Thyroid gland (tissue), 4 donors: Measurements from ENCODE around the gene SLC25A24. TPM values are rescaled to one million over a fixed set of nuclear protein-coding genes. Genes with fewer than 3 reads are reported as not detected.

ENCODE experiments used
- DNase-seq, 2 donors: peaks; one replicate each; pipeline ENCODE4 v3.0.0-alpha.2; 2019
- H3K27ac ChIP-seq, 3 donors: fragments of 200-600 bp; sonication (generic); 1 replicate in 2 of 3; 2 replicates in 1 of 3; pipeline ENCODE4 v1.5.1; 2016 to 2019; ENCODE audit warnings: mild to moderate bottlenecking in 1 of 3, moderate library complexity in 1 of 3
- H3K27me3 ChIP-seq: fragments of 200-600 bp; sonication (generic); one replicate; pipeline ENCODE4 v1.5.1; 2019
- H3K36me3 ChIP-seq, 2 donors: fragments of 200-600 bp; sonication (generic); one replicate each; pipeline ENCODE4 v1.5.1; 2016 to 2019
- H3K4me1 ChIP-seq, 2 donors: fragments of 200-600 bp; sonication (generic); one replicate each; pipeline ENCODE4 v1.5.1; 2017 to 2019
- H3K4me3 ChIP-seq, 3 donors: fragments of 200-600 bp; sonication (generic); replicated peaks in 1 of 3; 1 replicate in 2 of 3; 2 replicates in 1 of 3; pipeline ENCODE4 v1.5.1; 2016; ENCODE audit warnings: mild to moderate bottlenecking in 1 of 3
- H3K9me3 ChIP-seq: fragments of 200-600 bp; sonication (generic); one replicate; pipeline ENCODE4 v1.5.1; 2017
- CTCF ChIP-seq, 6 experiments: fragments of 200-600 bp in 3 of 6; fragments of 450-650 bp in 3 of 6; sonication (generic) in 3 of 6; IDR thresholded peaks; one replicate each; pipeline ENCODE4 v1.5.1; 2016 to 2019; ENCODE audit warnings: antibody characterized with exemption in 6 of 6, mild to moderate bottlenecking in 2 of 6, inconsistent platforms in 1 of 6, moderate library complexity in 1 of 6
- POLR2A ChIP-seq, 2 donors: fragments of 450-650 bp; IDR thresholded peaks; one replicate each; pipeline ENCODE4 v1.6.1; 2017; ENCODE audit warnings: antibody characterized with exemption in 2 of 2, mild to moderate bottlenecking in 2 of 2, moderate library complexity in 1 of 2
- WGBS, 2 donors: methylation state at CpG; one replicate each; pipeline ENCODE4 v1.1.5; 2017; 5-methylcytosine and 5-hydroxymethylcytosine counted together
- intact Hi-C: fragments of 100-400 bp; cut with DNase I; formaldehyde crosslinking; loops from one replicate; pipeline ENCODE4 v1.15.1; 2023
- total RNA-seq, 4 donors: library from RNA; depleted of rRNA; stranded (reverse); fragments of >200 nt; gene quantifications; one replicate each; pipeline ENCODE4 v1.2.3, GENCODE V29; 2016

The SLC25A24 gene
- total RNA-seq, 4 donors from 2014 or later, result 36.1 to 52.0 (median 43.3) TPM

DNA sequence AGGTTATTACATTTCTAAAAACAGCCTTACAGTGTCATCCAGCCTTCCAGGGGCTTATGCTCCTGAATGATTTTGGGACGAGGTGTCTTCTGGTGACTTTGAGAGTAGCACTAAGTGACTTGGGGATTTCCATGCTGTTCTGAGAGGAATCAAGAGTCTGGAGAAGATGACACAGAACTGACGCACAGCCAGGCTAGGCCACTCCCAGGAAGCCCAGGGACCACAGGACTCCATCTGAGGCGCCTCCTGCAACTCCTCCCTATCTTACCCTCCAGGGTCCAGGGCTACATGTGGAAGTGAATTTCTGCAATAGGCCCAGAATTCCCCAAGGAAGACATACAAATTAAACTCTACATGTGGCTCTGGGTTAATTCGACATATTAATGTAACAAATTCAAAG, 92.5 kb downstream of the SLC25A24 start:
- H3K27me3 ChIP-seq, result no peaks in the 10 kb centered on the region
- TF ChIP-seq POLR2A (IDR thresholded peaks at IDR 0.05), result no peak
- TF ChIP-seq CTCF (IDR thresholded peaks at IDR 0.05), result no peak
- H3K9me3 ChIP-seq, result no peaks in the 10 kb centered on the region
- intact Hi-C loops, result no loop called here
- H3K4me1 ChIP-seq, result no peaks in the 10 kb centered on the region
- DNase-seq, result no peak
- H3K36me3 ChIP-seq, result no peaks in the 10 kb centered on the region
- no peak overlapping the region for H3K4me3 ChIP-seq
- 51 to 60% methylated on average over 4 of the region's 4 CpGs for WGBS, 2 donors
- H3K27ac ChIP-seq, result no peak overlapping the region

DNA sequence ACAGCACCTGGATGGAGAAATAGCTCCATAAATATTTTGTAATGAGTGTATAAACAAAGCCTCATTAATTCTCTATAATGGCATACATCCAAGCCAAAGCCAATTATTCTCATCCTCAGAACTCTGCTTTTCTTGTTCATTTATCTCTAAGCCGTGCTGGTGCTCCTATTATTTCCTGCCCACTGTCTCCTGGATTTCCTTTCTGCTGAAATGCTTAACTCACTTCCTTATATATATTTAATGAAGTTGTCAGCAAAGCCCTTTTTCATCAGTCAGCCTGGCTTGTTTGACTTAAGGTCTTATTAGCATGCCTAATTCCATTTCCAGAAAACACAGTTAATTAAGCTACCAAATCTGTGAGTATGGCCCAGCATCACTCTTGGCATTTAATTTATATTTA, 93.4 kb downstream of the SLC25A24 start:
- H3K36me3 ChIP-seq, result no peaks in the 10 kb centered on the region
- no peaks in the 10 kb centered on the region for H3K9me3 ChIP-seq
- TF ChIP-seq POLR2A (IDR thresholded peaks at IDR 0.05) (no peak), CTCF (IDR thresholded peaks at IDR 0.05) (no peak)
- H3K27me3 ChIP-seq, result no peaks in the 10 kb centered on the region
- H3K4me3 ChIP-seq, result no peak overlapping the region
- intact Hi-C loops, result no loop called here
- 68 to 72% methylated on average over 1 of the region's 1 CpG for WGBS, 2 donors
- no peak overlapping the region for H3K27ac ChIP-seq
- DNase-seq, result no peak
- H3K4me1 ChIP-seq, result no peaks in the 10 kb centered on the region

DNA sequence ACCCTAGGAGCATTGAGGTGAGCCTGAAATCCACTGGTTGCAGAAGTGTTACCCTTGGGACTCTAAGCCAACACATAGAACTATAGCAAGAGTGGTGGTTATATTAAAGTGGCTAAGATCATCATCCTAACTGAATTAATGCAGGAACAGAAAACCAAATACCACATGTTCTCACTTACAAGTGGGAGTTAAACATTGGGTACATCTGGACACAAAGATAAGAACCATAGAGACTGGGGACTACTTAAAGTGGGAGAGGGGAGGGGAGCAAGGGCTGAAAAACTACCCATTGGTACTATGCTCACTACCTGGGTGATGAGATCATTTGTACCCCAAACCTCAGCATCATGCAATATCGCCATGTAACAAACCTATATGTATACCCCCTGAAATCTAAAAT, 100.0 kb downstream of the SLC25A24 start:
- Histone ChIP-seq H3K27me3 (no peaks in the 10 kb centered on the region), H3K36me3 (no peaks in the 10 kb centered on the region), H3K9me3 (no peaks in the 10 kb centered on the region), H3K4me3 (no peak overlapping the region), H3K27ac (no peak overlapping the region), H3K4me1 (no peaks in the 10 kb centered on the region)
- DNase-seq, result no peak
- intact Hi-C loops, result no loop called here
- WGBS, 2 donors, result 95 to 97% methylated on average over 1 of the region's 1 CpG
- no peak for TF ChIP-seq POLR2A (IDR thresholded peaks at IDR 0.05)
- TF ChIP-seq CTCF (IDR thresholded peaks at IDR 0.05), result no peak

DNA sequence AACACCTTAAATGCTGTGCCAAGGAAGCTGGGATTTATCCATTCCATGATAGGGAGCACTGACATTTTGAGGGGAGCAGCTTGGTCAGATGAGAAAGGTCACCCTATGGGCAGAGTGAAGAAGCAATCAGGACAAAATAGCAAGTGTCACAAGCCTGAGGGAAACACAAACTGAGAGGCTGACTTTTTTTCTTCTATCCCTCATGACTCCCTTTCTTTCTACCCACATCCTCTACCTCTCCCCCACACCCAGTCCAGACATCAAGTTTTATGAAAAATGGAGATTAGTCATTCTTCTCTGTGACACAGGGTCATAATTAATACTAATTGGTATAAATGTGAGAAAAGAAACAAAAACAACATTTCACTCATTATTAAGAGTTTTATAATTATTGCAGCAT, 103.1 kb downstream of the SLC25A24 start:
- no peak for DNase-seq
- Histone ChIP-seq H3K4me1 (no peaks in the 10 kb centered on the region), H3K27ac (no peak overlapping the region), H3K9me3 (no peaks in the 10 kb centered on the region), H3K27me3 (no peaks in the 10 kb centered on the region), H3K4me3 (no peak overlapping the region), H3K36me3 (no peaks in the 10 kb centered on the region)
- intact Hi-C loops, result no loop called here
- TF ChIP-seq CTCF (IDR thresholded peaks at IDR 0.05), result no peak
- no peak for TF ChIP-seq POLR2A (IDR thresholded peaks at IDR 0.05)

DNA sequence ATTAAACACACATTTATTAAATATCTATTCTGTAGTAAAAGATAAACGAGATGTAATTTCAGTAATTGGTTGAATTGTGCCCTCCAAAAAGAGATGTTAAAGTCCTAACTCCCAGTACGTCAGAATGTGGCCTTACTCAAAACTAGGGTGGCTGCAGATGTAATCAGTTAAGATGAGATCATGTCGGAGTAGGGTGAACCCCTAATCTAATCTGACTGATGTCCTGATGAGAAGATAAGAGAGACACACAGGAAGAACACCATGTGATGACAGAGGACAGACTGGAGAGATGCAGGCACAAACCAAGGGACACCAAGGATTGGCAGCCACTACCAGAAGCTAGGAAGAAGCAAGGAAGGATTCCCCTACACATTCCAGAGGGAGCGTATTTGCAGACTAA, 104.1 kb downstream of the SLC25A24 start:
- no peaks in the 10 kb centered on the region for H3K9me3 ChIP-seq
- no peak for DNase-seq
- H3K4me1 ChIP-seq, result no peaks in the 10 kb centered on the region
- no peaks in the 10 kb centered on the region for H3K27me3 ChIP-seq
- no peak overlapping the region for H3K4me3 ChIP-seq
- intact Hi-C loops, result no loop called here
- TF ChIP-seq CTCF (IDR thresholded peaks at IDR 0.05), result no peak
- no peak for TF ChIP-seq POLR2A (IDR thresholded peaks at IDR 0.05)
- no peak overlapping the region for H3K27ac ChIP-seq
- WGBS, 2 donors, result 77 to 87% methylated on average over 4 of the region's 4 CpGs
- H3K36me3 ChIP-seq, result no peaks in the 10 kb centered on the region
